ENCODE measurements around the gene ZFHX3.

Gene ZFHX3

GRCh38 chr16:72947379-72948237, 100.3 kb downstream of the ZFHX3 start:
- DNase-seq: no peak

- no peak for DNase-seq
Observed at GRCh38 chr16:72946474-72947194, 101.3 kb downstream of the ZFHX3 start.

DNA sequence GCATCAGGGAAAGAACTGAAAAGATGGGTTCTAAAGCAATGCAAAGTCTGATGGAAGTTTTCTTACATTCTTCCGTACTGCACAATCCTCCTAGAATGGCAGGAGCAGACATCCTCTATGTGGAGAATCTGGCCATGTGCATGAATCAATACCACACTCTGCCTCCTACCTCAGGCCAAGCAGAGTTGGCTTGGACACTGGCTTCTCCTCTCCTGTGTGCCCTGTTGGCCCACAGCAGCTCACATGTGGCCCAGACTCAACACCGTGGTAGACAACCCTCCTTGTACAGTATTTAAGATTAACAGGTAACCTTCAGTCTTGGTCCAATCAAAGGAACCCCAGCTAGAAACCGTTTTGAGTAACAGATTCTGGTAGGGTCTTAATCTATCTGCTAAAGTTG, 101.9 kb downstream of the ZFHX3 start:
- DNase-seq: no peak

- no peak for DNase-seq
Observed at GRCh38 chr16:72945611-72946010, 102.3 kb downstream of the ZFHX3 start.

- no peak for DNase-seq
Observed at GRCh38 chr16:72944757-72945485, 103.0 kb downstream of the ZFHX3 start.

DNA sequence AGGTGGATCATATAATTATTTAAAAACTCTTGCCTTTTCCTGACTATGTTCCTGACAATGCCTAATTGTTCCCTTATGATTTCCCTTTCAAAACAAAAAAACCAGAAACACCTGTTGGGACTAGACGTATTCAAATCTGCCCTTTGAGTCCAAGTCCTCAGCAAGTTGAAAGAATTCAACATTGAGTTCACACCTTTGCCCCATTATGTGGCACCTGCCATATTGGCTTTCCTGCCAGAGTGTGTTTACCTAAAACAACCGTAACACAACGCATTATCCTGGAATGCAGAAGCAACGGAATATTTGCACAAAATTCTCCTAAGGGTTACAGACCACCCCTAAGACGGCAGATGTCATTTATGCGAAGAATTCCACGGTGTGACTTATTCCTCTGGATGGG, 105.9 kb downstream of the ZFHX3 start:
- no peak for DNase-seq

DNA sequence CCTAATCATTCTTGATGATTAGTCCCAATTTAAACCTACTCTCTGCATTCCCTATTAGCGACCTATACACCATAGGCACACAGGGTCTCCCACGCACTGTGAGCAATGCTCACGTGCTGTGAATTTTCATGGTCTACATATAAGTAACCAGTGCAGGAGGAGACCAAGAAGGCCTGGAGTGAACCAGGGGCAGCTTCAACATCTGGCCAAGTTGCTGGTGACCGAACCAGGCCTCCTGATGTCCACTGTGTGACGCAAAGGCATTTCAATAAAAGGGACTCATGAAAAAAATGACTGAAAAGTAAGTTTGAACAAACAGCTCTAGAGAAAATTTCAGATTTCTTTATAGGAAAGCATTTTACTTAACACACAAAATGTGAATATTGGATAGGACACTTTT, 107.0 kb downstream of the ZFHX3 start:
- DNase-seq: no peak

GRCh38 chr16:72939247-72939646, 108.7 kb downstream of the ZFHX3 start:
- DNase-seq: no peak

GRCh38 chr16:72938795-72939164, 109.1 kb downstream of the ZFHX3 start:
- no peak for DNase-seq

GRCh38 chr16:72937916-72938794, 109.8 kb downstream of the ZFHX3 start:
- peak; percentile 69 for DNase-seq

DNA sequence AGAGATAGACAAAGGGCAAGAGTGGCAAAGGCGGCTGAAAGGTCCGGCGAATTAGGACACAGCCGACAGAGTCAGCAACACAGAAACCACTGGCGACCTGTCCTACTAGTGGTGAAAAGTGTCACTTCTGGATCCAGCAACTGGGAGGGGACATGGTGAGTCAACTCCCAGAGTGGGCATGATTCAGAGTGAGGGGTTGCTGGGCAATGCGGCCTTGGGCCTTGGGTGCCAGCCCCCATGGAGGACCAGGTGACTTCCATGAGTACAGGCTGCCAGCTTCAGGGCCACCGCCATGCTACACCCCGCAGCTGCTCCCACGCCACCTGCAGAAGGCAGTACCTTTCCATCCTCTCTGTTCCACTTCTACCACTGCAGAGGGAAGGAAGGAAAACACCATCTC, 110.6 kb downstream of the ZFHX3 start:
- no peak for DNase-seq

GRCh38 chr16:72936408-72936807, 111.5 kb downstream of the ZFHX3 start:
- no peak for DNase-seq

GRCh38 chr16:72935896-72936295, 112.0 kb downstream of the ZFHX3 start:
- no peak for DNase-seq

DNA sequence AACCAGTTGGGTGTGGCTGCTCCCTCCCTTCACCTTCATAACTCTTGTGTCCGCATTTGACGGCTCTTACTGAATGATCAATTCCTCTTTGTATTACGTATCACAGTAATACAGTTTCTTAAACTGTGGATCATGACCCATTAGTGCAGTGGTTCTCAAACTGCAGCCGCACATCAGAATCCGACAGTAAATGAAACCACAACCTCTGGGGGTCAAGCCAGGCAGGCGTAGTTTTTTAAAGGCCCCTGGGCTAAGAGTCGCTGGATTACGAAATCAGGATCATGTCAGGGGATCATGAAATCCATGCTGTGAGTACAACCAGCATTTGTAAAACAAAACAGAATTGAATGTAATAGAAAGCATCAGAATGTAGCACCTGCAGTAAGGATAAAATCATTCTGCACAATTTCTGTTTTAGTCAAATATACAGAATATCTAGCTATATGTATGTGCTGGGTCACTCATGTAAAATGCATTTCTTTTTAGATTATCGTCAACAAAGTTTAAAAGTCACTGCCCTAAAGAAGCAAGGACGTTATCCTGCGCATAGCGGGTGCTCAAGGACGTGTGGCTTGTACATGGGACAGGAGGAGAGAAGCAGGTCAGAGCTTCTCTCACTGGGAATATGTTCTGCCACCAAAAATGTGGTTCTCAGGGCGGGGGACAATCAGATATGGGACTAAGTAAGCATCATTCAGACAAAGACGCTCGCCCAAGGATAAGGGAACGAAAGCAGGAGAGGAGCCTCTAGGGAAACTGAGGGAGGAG, 113.1 kb downstream of the ZFHX3 start:
- no peak for DNase-seq

DNA sequence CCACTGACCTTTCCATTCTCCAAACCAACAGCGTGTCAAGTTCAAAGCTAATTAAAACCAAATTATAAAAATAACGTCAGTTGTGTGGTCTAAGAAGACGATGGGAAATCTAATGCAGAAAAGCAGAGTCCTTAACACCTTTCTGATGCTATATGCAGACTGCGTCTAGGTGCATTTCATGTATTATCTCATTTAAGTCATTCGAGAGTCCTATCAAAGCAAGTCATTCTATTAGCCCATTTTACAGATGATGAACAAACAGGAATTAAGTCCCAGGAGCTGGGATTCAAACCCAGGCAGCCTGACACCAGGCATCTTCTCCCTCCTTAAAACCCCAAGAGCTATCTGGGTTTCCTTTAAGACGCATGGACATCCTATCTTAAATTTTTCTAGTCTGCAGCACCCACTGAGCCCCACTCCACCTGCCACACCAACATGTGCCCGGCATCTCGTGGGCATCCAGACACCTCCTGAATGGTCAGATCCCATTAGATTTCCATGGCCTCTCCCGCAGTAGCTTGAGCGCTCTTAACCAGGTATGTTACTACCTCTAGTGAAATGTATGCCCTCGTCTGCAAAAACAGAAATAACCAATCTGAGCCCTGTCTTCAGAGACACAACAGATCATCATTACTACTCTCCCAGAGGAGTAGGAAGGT, 115.1 kb downstream of the ZFHX3 start:
- no peak for DNase-seq

DNA sequence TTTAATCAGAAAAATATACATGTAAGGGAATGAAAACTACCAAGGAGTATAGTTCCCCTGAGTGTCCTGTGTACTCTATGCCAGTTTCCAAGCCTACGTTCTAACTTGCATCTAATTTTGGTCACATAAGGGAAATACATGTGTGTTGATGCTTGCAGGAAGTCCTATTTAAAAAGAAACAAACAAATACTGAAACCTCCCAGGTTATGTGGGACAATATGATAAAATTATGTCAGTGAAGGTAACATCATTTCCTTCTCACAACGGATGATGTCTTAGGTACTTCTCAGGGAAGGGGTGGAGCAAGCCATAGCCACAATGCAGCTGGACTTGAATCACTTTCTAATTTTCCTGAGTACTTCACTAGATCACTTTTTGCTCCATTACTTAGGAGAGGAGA, 115.9 kb downstream of the ZFHX3 start:
- no peak for DNase-seq

DNA sequence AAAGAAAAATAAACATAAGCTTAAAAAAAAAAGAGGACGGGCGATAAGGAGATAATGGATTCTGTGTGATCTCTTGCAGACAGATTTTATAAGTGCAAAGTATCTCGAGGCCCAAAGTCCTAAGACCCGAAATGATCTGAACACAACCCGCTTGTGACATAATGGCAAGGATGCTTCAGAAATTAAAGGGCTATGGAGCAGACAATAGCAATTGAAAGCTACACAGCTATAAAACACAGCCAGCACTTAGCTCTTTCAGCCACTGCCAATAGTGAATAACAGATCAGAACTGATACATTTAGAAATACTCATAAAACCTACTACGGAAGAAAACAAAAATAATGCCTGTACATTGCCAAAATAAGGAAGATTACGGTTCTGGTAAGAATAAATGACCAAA, 117.5 kb downstream of the ZFHX3 start:
- DNase-seq: no peak

- no peak for DNase-seq
Observed at GRCh38 chr16:72928090-72928981, 119.6 kb downstream of the ZFHX3 start.

DNA sequence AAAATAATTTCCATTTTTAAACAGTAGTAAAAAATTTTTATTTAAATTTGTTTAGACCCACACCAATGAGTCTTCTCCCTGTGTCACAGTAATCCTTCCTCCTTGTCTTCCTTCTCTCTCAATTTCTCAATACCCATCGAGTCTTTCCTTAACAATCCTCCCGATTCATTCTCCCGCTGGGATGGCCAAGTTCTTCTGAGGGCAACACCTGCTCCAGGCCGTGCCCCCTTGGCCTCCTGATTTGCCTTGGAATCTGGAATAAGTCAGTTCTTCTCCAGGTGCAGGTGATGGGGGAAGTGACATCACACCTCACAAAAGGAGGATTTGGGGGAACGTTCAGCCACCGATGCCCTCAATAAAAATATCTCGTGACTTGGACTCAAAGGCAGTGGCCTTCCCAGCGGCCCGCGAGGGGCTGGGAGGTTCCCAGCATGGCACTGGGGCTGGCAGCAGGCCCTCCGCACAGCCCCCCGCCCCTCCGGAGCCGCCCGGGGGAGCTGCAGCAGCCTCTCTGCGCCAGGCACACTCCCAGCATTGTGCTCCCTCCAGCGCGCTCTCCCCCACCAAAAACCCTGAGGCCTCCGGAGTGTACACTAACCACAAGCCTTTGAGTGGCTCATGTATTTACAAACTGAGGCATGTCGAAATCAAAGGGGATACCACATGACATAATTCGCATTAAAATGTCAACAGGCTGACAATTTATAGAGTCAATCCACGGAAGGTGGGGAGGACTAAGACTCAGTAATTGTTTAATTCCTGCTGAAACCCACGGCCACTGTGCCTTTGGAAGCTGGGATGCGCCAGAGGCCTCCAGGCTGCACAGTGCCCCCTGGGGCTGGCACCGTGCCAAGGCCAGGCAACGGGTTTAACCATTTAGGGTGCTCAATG, 120.5 kb downstream of the ZFHX3 start:
- no peak for DNase-seq
